ENCODE data around the gene ZYX.

The ZYX gene

DNA sequence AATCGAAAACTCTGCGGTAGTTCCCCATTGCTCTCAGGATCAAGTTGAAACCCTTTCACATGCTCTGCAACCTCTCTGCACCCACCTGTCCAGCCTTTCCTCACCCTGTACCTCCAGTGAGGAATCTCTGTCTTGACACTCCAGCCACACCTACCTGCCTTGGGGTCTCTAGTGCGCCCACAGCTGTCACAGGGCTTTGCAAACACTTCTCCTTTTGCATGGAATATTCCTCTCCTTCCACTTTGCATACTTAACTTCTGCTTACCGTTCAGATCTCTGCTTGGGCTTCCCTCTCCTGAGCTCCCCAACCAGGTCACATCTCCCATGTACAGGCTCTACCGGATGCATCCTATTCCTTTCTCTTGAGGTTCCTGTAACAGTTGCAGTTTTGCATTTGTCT lies 6.6 kb upstream of the ZYX start:
- no peaks in the 10 kb centered on the region for H3K27me3 Mint-ChIP-seq
- ATAC-seq (ENCODE audit: low read depth) (peak; percentile 68), DNase-seq (ENCODE audit: low spot score in 2 of 2) (no peak)
- H3K27ac Mint-ChIP-seq, result no peak overlapping the region
- H3K4me1 Mint-ChIP-seq, result peaks cover 33% of the 10 kb centered on the region
- H3K9me3 Mint-ChIP-seq, result no peaks in the 10 kb centered on the region
- no peak overlapping the region for H3K4me3 Mint-ChIP-seq
- no peaks in the 10 kb centered on the region for H3K36me3 Mint-ChIP-seq

DNA sequence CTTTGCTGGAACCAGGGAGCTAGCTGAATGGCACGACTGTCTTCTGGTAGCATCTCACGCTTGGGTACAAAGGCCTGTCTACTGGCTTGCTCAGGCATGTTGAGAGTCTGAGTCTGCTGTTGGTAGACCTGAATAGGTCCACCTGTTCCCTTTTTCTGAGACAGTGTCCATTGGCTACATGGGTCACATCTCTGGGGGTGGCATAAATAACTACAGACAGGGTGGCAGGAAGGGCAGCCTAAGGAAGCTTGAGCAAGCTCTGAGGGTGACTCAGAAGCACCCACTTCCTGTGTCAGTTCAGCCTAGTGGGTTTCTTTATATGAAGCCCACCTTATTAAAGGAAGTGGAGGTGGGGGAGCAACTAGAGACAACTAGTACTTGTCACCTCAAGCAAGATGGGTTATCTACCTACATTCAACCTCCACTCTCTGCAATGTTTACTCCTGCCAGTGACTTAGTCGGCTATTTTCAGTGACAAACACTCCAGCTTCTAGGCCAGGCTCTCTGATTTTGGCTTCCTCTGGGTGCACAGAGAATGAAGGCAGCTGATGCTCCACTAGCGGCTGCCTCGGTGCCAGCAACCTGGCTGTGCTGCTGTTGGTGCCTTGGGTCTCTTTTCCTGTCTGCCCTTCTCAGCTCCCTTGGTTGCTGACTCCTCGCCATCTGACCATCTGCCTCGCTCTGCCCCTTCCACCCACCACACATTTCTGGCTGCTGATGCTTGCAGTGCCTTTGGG lies 5.7 kb upstream of the ZYX start:
- peak; percentile 15 for ATAC-seq (ENCODE audit: low read depth)
- Mint-ChIP-seq H3K27ac (no peak overlapping the region), H3K27me3 (no peaks in the 10 kb centered on the region), H3K4me1 (peaks cover 37% of the 10 kb centered on the region), H3K36me3 (no peaks in the 10 kb centered on the region), H3K9me3 (no peaks in the 10 kb centered on the region), H3K4me3 (peak overlapping the region; percentile 21)
- no peak for DNase-seq (ENCODE audit: low spot score in 2 of 2)

DNA sequence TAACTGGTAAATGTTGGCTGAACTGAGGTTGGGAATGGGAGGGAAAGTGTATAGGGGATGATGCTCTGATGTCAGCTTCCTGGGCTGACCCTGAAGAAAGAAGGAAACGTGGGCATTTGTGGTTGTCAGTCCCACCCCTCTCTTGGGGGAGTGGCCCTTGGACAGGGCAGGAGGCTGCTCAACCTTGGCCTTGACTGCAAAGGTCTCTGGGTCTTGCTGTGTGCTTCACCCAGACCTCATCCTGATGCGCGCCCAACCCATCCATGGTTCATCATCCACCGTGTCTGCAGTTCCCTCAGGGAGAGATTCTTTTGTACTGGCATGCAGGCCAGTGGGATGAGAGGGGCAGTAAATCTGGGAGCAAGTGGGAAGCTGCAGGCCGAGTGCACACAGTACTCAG lies 4.7 kb upstream of the ZYX start:
- no peak overlapping the region for H3K27ac Mint-ChIP-seq
- ATAC-seq (ENCODE audit: low read depth), result no peak

DNA sequence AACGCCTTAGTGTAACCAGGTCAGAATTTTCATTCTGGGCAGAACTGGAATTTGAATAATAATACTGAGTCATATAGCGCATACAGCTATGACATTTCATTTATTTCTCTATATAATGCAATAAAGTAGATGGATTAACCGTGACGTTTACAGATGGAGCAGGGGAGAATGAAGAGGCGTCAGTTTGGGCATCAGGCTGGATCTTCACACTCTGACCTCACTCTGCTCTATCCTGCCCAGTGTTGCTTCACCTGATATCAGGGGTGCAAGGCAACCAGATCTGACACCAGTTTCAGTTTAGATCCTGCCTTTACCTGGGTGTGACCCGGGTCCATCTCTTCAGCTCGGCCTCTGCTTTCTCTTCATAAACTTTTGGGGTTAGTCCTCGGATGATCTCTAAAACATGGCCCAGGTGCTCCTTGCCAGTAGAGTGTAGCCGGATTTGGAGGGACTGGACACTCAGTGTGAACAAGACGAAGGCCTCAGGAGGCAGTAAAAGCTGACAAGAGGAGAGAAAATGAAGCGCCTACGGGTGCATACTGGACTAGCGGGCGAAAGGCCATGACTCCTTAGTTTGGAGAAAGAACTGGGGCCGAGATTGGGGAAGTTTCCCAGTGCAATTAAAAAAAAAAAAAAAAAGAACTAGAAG lies 1.4 kb upstream of the ZYX start:
- no peaks in the 10 kb centered on the region for H3K9me3 Mint-ChIP-seq
- no peaks in the 10 kb centered on the region for H3K36me3 Mint-ChIP-seq
- H3K4me1 Mint-ChIP-seq, result peaks cover 22% of the 10 kb centered on the region
- H3K27me3 Mint-ChIP-seq, result no peaks in the 10 kb centered on the region
- no peak for ATAC-seq (ENCODE audit: low read depth)
- DNase-seq (ENCODE audit: low spot score in 2 of 2), result no peak
- peak overlapping the region; percentile 85 for H3K4me3 Mint-ChIP-seq
- peak overlapping the region; percentile 83 for H3K27ac Mint-ChIP-seq

More for the DNA sequence above, 4.7 kb upstream of the ZYX start:
- H3K4me3 Mint-ChIP-seq, result no peak overlapping the region
- no peaks in the 10 kb centered on the region for H3K36me3 Mint-ChIP-seq
- no peaks in the 10 kb centered on the region for H3K9me3 Mint-ChIP-seq
- no peak for DNase-seq (ENCODE audit: low spot score in 2 of 2)
- no peaks in the 10 kb centered on the region for H3K27me3 Mint-ChIP-seq
- H3K4me1 Mint-ChIP-seq, result peaks cover 37% of the 10 kb centered on the region

DNA sequence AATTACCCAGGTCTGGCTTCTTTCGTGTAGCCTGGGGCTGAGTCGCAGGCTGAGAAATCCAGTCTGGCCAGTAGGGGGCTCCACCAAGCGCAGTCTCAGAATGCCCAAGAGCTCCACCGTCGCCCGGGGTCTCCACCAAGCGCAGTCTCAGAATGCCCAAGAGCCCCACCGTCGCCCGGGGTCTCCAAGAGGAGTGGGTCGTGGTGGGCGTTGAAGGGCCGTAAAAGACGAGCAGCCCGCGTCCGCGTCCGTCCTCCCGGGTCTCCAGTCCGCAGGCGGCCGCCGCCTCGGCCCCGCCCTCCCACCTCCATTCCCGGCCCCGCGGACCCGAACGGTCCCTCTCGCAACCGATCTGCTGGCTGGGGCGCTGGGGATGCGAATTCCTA lies 892 bp upstream of the ZYX start:
- Mint-ChIP-seq H3K4me1 (peaks cover 17% of the 10 kb centered on the region), H3K36me3 (no peaks in the 10 kb centered on the region), H3K4me3 (peak overlapping the region; percentile 85), H3K27me3 (no peaks in the 10 kb centered on the region), H3K27ac (peak overlapping the region; percentile 83), H3K9me3 (no peaks in the 10 kb centered on the region)
- peak; percentile 65 for ATAC-seq (ENCODE audit: low read depth)
- DNase-seq (ENCODE audit: low spot score in 2 of 2), result peak; percentile 90 to 95

DNA sequence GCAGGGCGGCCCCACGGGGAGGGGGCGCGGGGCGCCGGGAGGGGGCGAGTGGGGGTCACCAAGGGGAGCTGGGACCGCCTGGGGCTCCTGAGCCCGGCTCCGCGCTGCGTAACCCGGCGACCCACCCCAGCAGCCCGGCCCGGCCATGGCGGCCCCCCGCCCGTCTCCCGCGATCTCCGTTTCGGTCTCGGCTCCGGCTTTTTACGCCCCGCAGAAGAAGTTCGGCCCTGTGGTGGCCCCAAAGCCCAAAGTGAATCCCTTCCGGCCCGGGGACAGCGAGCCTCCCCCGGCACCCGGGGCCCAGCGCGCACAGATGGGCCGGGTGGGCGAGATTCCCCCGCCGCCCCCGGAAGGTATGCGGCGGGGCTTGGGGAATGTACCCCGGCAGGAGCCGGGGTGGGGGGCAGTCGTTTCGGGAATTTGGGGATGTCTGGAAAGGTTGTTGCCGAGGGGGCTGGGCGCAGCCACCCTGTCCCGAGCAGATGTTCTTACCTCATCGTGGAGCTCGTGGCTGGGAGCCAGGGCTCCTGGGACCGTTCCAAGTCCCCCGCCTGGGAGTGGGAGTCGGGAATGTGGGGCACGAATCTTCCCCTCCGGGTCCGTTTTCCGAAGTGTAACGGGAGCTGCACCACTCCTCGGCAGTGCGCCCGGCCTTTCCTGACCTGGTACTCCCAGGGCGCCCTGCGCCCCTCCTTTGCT lies 431 bp downstream of the ZYX start:
- no peaks in the 10 kb centered on the region for H3K36me3 Mint-ChIP-seq
- peaks cover 10% of the 10 kb centered on the region for H3K4me1 Mint-ChIP-seq
- no peaks in the 10 kb centered on the region for H3K27me3 Mint-ChIP-seq
- H3K9me3 Mint-ChIP-seq, result no peaks in the 10 kb centered on the region
- DNase-seq (ENCODE audit: low spot score in 2 of 2), result no peak
- H3K27ac Mint-ChIP-seq, result no peak overlapping the region
- peak; percentile 2 for ATAC-seq (ENCODE audit: low read depth)
- H3K4me3 Mint-ChIP-seq, result peak overlapping the region; percentile 51

DNA sequence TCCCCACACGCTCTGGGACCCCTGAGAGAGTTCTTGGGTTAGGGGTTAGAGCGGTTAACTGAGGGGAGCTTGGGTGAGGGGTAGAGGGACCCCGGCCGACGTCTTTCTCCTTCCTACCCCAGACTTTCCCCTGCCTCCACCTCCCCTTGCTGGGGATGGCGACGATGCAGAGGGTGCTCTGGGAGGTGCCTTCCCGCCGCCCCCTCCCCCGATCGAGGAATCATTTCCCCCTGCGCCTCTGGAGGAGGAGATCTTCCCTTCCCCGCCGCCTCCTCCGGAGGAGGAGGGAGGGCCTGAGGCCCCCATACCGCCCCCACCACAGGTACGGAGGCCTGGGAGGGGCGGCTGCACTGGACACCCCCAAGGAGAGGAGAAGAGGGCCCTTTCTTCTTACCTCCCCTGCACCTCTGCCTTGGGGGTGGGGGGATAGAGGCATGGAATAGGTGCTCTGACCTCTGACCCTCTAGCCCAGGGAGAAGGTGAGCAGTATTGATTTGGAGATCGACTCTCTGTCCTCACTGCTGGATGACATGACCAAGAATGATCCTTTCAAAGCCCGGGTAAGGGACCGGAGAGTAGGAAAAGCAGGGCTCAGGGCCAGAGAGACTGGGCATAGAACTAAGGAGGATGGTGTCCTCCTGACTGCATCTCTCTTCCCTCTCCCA lies 1.1 kb downstream of the ZYX start:
- Mint-ChIP-seq H3K27ac (no peak overlapping the region), H3K9me3 (no peaks in the 10 kb centered on the region), H3K27me3 (no peaks in the 10 kb centered on the region), H3K4me3 (peak overlapping the region; percentile 57), H3K4me1 (peaks cover 10% of the 10 kb centered on the region), H3K36me3 (no peaks in the 10 kb centered on the region)
- DNase-seq (ENCODE audit: low spot score in 2 of 2) (no peak), ATAC-seq (ENCODE audit: low read depth) (no peak)

DNA sequence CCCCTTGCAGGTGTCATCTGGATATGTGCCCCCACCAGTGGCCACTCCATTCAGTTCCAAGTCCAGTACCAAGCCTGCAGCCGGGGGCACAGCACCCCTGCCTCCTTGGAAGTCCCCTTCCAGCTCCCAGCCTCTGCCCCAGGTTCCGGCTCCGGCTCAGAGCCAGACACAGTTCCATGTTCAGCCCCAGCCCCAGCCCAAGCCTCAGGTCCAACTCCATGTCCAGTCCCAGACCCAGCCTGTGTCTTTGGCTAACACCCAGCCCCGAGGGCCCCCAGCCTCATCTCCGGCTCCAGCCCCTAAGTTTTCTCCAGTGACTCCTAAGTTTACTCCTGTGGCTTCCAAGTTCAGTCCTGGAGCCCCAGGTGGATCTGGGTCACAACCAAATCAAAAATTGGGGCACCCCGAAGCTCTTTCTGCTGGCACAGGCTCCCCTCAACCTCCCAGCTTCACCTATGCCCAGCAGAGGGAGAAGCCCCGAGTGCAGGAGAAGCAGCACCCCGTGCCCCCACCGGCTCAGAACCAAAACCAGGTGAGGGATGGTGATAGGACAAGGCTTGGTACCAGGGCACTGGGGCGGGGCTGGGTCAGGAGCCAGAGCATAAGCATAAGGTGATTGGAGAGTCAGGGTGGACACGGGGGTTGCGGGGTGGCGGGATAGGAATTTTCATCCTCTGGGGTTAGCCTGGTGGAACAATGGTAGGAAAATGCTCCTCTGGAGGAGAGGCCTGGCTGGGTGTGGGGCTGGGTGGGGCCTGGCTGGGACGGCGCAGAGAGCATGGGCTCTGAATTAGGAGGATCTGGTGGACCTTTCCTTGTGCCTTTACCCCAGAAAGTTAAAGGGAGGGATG lies 1.9 kb downstream of the ZYX start:
- ATAC-seq (ENCODE audit: low read depth), result no peak
- Mint-ChIP-seq H3K36me3 (no peaks in the 10 kb centered on the region), H3K9me3 (no peaks in the 10 kb centered on the region), H3K27ac (no peak overlapping the region), H3K27me3 (no peaks in the 10 kb centered on the region), H3K4me3 (peak overlapping the region; percentile 54), H3K4me1 (peaks cover 10% of the 10 kb centered on the region)
- no peak for DNase-seq (ENCODE audit: low spot score in 2 of 2)

DNA sequence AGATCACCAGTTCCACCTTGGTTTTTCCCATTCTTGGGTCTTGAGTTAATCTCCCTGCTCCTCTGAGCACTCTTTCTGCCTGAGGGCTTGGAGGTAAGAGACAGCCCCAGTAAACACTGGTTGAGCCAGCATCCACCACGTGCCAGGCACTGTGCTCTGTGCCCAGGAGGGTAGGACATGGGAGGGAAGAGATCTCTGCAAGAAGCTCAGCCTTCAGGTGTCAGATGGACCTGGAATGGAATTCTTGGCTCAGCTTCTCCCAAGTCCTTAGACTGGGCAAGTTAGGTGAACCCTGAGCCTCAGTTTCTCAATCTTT lies 2.5 kb downstream of the ZYX start:
- ATAC-seq (ENCODE audit: low read depth), result no peak
- H3K36me3 Mint-ChIP-seq, result no peaks in the 10 kb centered on the region
- no peak overlapping the region for H3K27ac Mint-ChIP-seq
- DNase-seq (ENCODE audit: low spot score in 2 of 2), result no peak
- H3K27me3 Mint-ChIP-seq, result no peaks in the 10 kb centered on the region
- no peak overlapping the region for H3K4me3 Mint-ChIP-seq
- no peaks in the 10 kb centered on the region for H3K9me3 Mint-ChIP-seq
- H3K4me1 Mint-ChIP-seq, result peaks cover 10% of the 10 kb centered on the region

DNA sequence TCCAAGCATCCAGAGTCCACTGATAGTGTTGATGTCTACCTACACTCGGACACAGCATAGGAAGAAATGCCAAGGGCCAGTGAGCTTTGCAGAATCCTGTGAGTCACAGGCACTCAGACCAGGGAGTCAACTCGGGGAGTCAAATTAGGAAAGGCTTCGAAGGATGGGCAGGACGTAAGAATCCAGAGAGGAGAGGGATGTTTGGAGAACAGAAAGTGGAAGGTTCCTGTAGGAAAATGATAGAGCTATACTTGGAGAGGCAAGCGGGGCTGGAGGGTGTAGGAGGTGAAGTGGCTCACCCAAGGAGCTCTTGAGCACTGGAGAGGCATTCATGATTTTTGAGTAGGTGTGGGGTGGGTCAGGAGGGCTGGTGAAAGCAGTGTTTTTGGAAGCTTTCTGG lies 3.0 kb downstream of the ZYX start:
- Mint-ChIP-seq H3K4me1 (peaks cover 9% of the 10 kb centered on the region), H3K27me3 (no peaks in the 10 kb centered on the region), H3K27ac (no peak overlapping the region), H3K4me3 (no peak overlapping the region), H3K36me3 (no peaks in the 10 kb centered on the region), H3K9me3 (no peaks in the 10 kb centered on the region)
- ATAC-seq (ENCODE audit: low read depth), result no peak
- no peak for DNase-seq (ENCODE audit: low spot score in 2 of 2)

DNA sequence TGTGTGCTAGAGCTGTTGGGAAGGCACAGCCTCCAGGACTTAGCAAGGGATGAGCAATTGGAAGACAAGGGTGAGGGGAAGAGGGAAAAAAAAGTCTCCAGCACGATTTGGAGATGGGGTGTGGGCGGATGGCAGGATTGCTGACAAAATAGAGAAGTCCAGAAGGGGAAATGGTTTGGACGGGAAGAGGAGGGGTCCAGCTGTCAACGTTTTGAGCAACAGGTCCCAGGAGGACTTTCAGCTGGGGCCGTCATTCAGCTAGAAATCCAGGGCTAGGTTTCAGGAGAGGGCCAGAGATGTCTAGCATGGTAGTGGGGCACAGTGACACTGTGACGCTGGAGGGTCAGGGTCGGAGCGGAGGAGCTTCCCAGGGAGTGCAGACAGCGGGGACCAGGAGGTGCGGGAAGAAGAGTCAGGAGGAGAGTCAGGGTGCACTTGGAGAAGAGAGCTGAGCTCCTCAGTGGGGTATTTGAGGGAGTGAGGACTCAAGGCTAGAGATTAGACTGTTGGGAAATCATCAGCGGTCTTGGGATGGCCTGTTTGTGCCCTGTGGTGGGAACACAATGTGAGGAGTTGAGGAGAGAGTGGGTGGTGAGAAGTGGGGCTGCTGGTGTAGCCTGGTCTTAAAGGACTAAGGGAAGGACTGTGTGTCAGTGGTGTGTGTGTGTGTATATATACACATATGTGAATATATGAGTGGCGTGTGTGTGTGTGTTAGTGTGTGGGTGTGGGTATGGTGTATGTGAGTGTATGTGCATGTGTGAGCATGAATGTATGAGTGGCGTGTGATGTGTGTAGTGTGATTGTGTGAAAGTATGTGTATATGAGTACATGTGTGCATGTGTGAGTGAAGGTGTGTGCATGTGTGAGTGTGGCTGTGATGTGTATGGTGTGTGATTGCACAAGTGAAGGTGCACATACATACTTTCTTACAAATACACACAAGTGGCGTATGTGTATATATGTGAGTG lies 3.8 kb downstream of the ZYX start:
- H3K4me3 Mint-ChIP-seq, result no peak overlapping the region
- H3K27ac Mint-ChIP-seq, result no peak overlapping the region
- H3K4me1 Mint-ChIP-seq, result peaks cover 2% of the 10 kb centered on the region
- ATAC-seq (ENCODE audit: low read depth), result no peak
- no peaks in the 10 kb centered on the region for H3K9me3 Mint-ChIP-seq
- peaks cover 2% of the 10 kb centered on the region for H3K36me3 Mint-ChIP-seq
- no peak for DNase-seq (ENCODE audit: low spot score in 2 of 2)
- no peaks in the 10 kb centered on the region for H3K27me3 Mint-ChIP-seq

DNA sequence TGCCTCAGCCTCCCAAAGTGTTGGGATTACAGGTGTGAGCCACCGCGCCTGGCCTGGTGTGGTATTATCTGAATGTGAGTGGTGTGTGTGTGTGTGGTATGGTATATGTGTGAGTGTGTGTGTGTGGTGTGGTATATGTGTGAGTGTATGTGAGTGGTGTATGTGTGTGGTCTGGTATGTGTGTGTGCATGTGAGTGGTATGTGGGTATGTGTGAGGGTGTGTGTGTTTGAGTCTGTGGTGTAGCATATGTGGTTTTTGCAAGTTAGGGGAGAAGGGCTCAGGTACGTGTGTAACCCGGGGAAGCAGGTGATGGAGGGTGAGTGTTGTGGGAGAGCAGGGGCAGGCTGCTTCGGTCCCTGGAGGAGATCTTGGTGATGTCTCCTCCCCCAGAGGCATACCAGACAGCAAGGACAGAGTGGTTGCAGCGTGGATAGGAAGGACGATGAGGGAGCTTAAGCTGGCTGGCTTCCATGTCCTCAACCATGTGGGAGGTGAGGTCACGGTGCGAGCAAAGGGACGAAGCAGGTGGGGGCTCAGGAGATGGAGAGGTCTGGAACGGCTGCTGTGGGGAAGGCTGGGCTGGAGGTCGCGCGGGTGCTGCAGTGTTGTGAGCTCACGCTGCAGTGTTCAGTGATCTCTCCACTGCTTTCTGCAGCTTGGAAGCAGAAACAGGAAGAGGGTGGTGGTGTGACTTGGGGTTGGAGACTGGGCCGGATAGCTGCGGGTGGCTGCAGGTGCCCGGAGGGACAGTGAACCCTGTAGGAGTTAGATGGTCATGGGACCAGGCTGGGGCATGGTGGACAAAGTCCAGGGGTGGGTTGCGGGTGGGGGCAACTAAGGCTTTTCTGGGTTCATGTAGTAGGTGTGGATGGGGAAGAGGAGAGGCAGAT lies 5.0 kb downstream of the ZYX start:
- H3K27me3 Mint-ChIP-seq, result no peaks in the 10 kb centered on the region
- no peaks in the 10 kb centered on the region for H3K9me3 Mint-ChIP-seq
- ATAC-seq (ENCODE audit: low read depth) (peak; percentile 21), DNase-seq (ENCODE audit: low spot score in 2 of 2) (no peak)
- H3K36me3 Mint-ChIP-seq, result peaks cover 6% of the 10 kb centered on the region
- H3K4me3 Mint-ChIP-seq, result no peak overlapping the region
- H3K4me1 Mint-ChIP-seq, result peaks cover 2% of the 10 kb centered on the region
- no peak overlapping the region for H3K27ac Mint-ChIP-seq

All from memory B cell (primary cell).